D721Med (cell line): ENCODE measurements around the gene FAM76A.
"Not testable (repeated sequence)": the region's sequence is repeated elsewhere in the genome, so short reads cannot be mapped to it uniquely, and the experiment has no call there.

Source experiments
- DNase-seq: peaks from one replicate; pipeline ENCODE4 v3.0.0; 2011; ENCODE audit warnings: low spot score; ENCODE audit not compliant: insufficient read length
- FAIRE-seq: peaks from 2 replicates; lab custom pipeline; 2011; peaks lifted over from hg19 to GRCh38; lab: Jason Lieb, UNC
- TF ChIP-seq, protein P1 (sequence below): IDR thresholded peaks from 2 replicates; pipeline ENCODE4 v1.5.1; 2012; ENCODE audit warnings: mild to moderate bottlenecking, control low read depth; ENCODE audit not compliant: insufficient read depth; ENCODE audit errors: missing control alignments

FAM76A gene

DNA sequence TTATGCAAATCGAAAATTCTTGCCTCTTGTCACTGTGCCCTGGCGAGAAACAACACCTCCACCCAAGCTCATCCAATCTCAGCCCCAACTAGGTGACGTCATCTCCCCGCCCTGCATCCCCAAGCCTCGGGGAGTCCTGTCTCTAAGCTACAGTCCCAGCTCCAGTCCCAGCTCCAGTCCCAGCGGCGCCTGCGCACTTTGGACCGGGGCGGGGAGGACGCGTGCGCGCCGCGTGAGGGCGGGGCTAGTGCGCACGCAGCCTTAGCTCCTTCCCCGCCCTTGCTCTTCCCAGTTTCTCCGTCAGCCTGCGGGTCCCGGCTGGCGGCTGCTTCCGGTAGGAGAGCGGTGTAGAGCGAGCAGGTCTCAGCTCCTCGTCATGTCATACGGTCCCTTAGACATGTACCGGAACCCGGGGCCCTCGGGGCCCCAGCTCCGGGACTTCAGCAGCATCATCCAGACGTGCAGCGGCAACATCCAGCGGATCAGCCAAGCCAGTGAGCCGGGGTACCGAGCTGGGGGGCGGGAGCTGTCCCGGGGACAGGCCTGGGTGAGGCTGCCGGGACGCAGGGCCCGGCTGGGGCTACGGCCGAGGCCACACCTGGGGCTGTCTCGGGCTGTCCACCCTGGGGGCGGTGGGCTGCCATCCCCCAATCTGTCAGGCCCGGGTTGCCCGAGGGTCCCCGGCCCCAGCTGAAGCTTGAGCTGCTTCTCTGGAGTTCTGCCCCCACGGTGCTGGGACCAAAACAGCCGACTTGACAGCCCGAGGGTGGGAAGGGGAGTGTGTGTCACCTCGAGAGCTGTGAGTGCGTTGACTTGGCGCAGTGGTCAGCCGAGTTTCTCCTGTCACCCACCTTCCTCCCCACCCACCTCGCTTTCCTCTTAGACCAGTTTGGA, 47.4 kb downstream of the FAM76A start, which contains the start of gene STX12:
Gene STX12, plus strand, starts transcription at position 288 of the 894 bp plus-strand sequence. Its CDS starts 89 bp downstream, at position 377.
- FAIRE-seq (no peak), DNase-seq (peak; percentile 90)
- TF ChIP-seq, protein P1, sequence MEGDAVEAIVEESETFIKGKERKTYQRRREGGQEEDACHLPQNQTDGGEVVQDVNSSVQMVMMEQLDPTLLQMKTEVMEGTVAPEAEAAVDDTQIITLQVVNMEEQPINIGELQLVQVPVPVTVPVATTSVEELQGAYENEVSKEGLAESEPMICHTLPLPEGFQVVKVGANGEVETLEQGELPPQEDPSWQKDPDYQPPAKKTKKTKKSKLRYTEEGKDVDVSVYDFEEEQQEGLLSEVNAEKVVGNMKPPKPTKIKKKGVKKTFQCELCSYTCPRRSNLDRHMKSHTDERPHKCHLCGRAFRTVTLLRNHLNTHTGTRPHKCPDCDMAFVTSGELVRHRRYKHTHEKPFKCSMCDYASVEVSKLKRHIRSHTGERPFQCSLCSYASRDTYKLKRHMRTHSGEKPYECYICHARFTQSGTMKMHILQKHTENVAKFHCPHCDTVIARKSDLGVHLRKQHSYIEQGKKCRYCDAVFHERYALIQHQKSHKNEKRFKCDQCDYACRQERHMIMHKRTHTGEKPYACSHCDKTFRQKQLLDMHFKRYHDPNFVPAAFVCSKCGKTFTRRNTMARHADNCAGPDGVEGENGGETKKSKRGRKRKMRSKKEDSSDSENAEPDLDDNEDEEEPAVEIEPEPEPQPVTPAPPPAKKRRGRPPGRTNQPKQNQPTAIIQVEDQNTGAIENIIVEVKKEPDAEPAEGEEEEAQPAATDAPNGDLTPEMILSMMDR, result no peak

DNA sequence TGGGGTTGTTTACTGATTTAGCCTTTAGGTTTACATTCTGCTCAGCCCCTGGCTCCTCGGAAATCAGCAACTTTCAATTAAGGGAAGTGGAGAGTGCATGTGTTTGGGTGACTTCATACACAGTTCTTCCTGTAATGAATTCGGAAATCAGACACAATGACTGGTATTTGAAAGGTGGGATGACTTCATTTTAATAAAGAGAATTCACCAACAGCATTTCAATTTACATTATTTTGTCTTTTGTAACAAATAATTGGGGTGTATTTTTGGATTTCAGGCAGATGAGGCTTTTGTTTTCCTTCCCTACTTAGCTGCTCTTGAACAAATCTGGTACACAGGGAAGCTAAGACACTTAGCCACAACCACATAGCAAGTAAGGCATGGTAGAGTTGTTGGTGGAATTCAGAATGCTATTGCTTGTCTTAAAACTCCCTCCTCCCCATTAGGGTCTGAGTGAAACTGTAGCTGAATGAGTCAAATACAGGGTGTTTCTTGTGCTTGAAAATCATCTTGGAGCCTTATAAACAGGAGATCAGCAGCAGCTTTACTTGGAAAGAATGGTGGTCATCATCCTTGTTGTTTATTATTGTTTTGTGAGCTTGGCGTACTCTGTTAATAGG, 48.2 kb downstream of the FAM76A start:
- no peak for FAIRE-seq
- DNase-seq, result no peak
- TF ChIP-seq, protein P1, result peak; percentile 0

DNA sequence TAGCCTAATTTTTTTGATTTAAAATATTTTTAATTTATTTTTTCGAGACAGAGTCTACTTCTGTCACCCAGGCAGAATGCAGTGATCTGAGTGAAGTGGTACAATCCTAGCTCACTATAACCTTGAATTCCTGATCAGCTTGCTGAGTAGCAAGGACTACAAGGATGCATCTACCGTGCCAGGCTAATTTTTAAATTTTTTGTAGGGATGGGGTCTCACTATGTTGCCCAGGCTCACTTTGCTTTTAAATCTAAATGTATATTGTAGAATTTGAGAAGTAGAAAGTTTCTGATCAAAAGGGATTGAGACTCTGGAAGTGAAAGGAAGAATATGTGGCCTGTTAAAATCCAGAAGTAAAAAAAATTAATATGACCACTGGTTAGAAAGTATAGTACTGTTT, 48.9 kb downstream of the FAM76A start:
- DNase-seq (no peak), FAIRE-seq (no peak)
- TF ChIP-seq, protein P1, result no peak

DNA sequence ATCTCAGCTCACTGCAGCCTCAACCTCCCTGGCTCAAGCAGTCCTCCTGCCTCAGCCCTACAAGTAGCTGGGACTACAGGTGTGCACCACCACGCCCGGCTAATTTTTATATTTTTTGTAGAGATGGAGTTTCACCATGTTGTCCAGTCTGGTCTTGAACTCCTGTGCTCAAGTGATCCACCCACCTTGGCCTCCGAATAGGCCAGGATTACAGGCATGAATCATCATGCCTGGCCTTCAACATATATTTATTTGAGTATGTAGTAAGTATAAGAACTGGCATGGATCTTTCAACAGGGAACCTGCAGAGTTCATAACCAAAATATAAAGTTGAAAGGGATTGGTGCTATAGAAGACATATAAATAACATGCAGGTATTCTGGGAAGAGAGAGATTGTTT, 49.6 kb downstream of the FAM76A start:
- FAIRE-seq, DNase-seq: not testable (repeated sequence)

DNA sequence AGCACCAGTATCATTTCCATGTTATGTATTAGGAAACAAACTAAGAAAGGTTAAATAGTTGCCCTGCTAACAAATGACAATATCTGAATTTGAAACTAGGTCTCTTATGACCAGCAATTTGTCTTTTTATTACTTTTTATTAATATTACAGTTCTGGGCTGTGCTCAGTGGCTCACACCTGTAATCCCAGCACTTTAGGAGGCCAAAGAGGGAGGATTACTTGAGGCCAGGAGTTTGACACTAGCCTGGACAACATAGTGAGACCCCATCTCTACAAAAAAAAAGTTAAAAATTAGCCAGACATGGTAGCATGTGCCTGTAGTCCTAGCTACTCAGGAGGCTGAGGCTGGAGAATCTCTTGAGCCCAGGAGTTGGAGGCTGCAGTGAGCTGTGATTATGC, 50.5 kb downstream of the FAM76A start:
- FAIRE-seq, DNase-seq: not testable (repeated sequence)

DNA sequence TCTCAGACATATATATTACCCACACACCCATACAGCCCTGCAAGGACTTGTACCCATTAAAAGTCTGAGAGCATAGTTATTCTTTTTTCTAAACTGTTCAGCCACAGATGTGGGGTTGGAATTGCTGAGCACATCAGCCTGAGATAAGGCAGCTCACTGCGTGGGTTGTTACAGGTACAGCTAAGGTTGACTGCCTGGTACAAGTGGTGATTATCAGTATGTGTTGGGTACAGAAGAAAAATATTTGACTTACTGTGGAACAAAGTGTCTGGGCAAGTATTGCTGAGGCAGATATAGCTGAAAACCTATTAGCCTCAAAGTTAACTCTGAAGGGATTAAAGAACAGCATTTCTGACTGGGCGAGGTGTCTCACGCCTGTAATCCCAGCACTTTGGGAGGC, 52.3 kb downstream of the FAM76A start:
- DNase-seq, result no peak
- FAIRE-seq, result no peak
- TF ChIP-seq, protein P1, result no peak

DNA sequence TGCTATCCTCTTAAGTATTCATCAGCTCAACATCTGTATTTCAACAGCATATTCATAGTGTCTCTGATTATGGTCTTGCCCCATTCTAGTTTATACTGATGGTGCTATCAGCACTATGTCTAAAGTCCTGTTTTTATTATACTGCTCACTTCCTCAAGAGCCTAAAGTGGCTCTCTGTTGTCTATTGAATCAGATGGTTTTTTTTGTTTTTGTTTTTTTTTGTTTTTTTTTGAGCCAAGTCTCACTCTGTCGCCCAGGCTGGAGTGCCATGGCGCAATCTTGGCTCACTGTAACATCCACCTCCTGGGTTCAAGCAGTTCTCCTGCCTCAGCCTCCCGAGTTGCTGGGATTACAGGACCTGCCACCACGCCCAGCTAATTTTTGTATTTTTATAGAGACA, 53.4 kb downstream of the FAM76A start:
- no peak for FAIRE-seq
- TF ChIP-seq, protein P1, result no peak
- DNase-seq, result no peak

DNA sequence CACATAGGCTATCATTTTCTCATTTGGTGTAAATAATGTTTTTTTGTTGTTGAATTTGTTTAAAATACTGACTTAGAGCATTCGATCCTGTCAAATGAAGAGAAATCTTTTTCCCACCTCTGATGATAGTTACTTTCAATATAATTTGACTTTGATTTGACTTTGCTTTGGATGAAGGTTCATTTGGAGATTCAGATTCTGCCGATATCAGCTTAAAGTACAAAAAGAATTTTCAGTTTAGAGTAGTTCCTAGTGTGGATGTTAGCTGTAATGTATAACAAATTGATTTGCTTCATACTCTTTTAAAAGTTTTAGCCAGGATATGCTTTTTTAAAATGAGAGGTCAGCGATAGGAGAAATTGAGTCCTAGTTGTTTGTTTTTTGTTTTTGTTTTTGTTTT, 57.2 kb downstream of the FAM76A start:
- no peak for DNase-seq
- FAIRE-seq, result no peak
- TF ChIP-seq, protein P1, result no peak
